HepG2 (cell line): Measurements from ENCODE around the gene GZF1. TPM values are rescaled to one million over a fixed set of nuclear protein-coding genes. Genes with fewer than 3 reads are reported as not detected.

Experiments
- CEBPG ChIP-seq: IDR thresholded peaks from 2 replicates; pipeline ENCODE4 v1.6.1; 2016
- FOXA3 ChIP-seq: IDR thresholded peaks from 2 replicates; pipeline ENCODE4 v1.6.1; 2016; ENCODE audit warnings: missing genetic modification reagents, missing compliant biosample characterization
- KIAA2018 ChIP-seq: sonication (generic); formaldehyde crosslinking; IDR thresholded peaks from 2 replicates; pipeline ENCODE4 v1.5.0; 2020; ENCODE audit warnings: mild to moderate bottlenecking, missing genetic modification reagents, borderline replicate concordance
- REPIN1 ChIP-seq: sonication (generic); formaldehyde crosslinking; IDR thresholded peaks from 2 replicates; pipeline ENCODE4 v1.8.0; 2022; ENCODE audit warnings: missing genetic modification reagents, low read depth, mild to moderate bottlenecking, borderline replicate concordance
- SIN3B ChIP-seq: fragments of 150-350 bp; IDR thresholded peaks from 2 replicates; pipeline ENCODE4 v1.6.1; 2014; ENCODE audit warnings: low read length
- SNAPC2 ChIP-seq: sonication (generic); formaldehyde crosslinking; IDR thresholded peaks from 2 replicates; pipeline ENCODE4 v1.8.1; 2022; ENCODE audit warnings: mild to moderate bottlenecking, missing genetic modification reagents
- SRSF9 ChIP-seq: fragments of 200-400 bp; formaldehyde crosslinking; IDR thresholded peaks from 2 replicates; pipeline ENCODE4 v1.6.1; 2018; ENCODE audit warnings: borderline replicate concordance, mild to moderate bottlenecking, low read depth, low read length; ENCODE audit not compliant: insufficient read depth, poor library complexity, severe bottlenecking
- ZHX2 ChIP-seq, 2 experiments: sonication (generic) in 1 of 2; formaldehyde crosslinking in 1 of 2; IDR thresholded peaks; 2 replicates each; pipeline versions ENCODE4 v1.6.1 to v1.9.0; 2014 to 2022; ENCODE audit warnings: antibody characterized with exemption in 1 of 2, borderline replicate concordance in 1 of 2, inconsistent platforms in 1 of 2, low read depth in 1 of 2, missing genetic modification reagents in 1 of 2
- ZNF432 ChIP-seq: sonication (generic); formaldehyde crosslinking; IDR thresholded peaks from 2 replicates; pipeline ENCODE4 v1.5.0; 2020; ENCODE audit warnings: missing genetic modification reagents, mild to moderate bottlenecking, borderline replicate concordance
- polyA plus RNA-seq, 8 experiments: library from polyadenylated mRNA; depleted of rRNA in 3 of 8; stranded (reverse) in 7 of 8; unstranded in 1 of 8; fragments of >200 nt; fragmentation: Illumina TruSeq in 4 of 8; extraction: Trizol in 4 of 8; gene quantifications; 2 replicates each; pipeline versions ENCODE4 v1.2.1 to v1.2.3, GENCODE V29; 2011 to 2016; ENCODE audit warnings: low read depth in 4 of 8, missing spikeins in 1 of 8, mixed read lengths in 1 of 8; ENCODE audit not compliant: insufficient read depth in 1 of 8
- total RNA-seq, 5 experiments: library from RNA; depleted of rRNA; stranded (reverse); fragments of >200 nt; fragmentation: Illumina TruSeq; extraction: Trizol; gene quantifications; 2 replicates each; pipeline ENCODE4 v1.2.3, GENCODE V29; 2016; ENCODE audit warnings: low read depth in 1 of 5

The GZF1 gene
- total and polyA plus RNA-seq, 2 of the 13 experiments (the other 11 are each of a cell fraction or from before 2014, with no cell fraction given): 16.9 to 26.0 TPM

- TF ChIP-seq ZHX2 (IDR thresholded peaks at IDR 0.05; ENCODE audit: low read depth): peak; percentile 77
- TF ChIP-seq ZHX2 (CRISPR knock-in tag; IDR thresholded peaks at IDR 0.05; ENCODE audit: borderline replicate concordance): 0 out of 2 replicates have a peak, but pooled peaks have one; percentile 1
- TF ChIP-seq ZNF432 (CRISPR knock-in tag): no peak
- TF ChIP-seq SIN3B: no peak
- TF ChIP-seq KIAA2018 (CRISPR knock-in tag): no peak
- TF ChIP-seq SNAPC2 (CRISPR knock-in tag): no peak
- peak; percentile 73 for TF ChIP-seq REPIN1
- TF ChIP-seq FOXA3 (CRISPR knock-in tag): peak; percentile 33; the same call in 1 of the 2 replicates
- no peak for TF ChIP-seq CEBPG
- TF ChIP-seq SRSF9: no peak
Observed at GRCh38 chr20:23350196-23350903, 11.6 kb upstream of the GZF1 start, which contains the start of gene NXT1 (continued).
